NCI-H1092 (cell line): ENCODE measurements around the gene POLN.

Experiments used
- DNase-seq: peaks from one replicate; lab custom pipeline; 2025; lab: John Stamatoyannopoulos, UW

The POLN gene

GRCh38 chr4:2262145-2262943 lies 20.4 kb upstream of the POLN start:
- DNase-seq = peak; percentile 98

DNA sequence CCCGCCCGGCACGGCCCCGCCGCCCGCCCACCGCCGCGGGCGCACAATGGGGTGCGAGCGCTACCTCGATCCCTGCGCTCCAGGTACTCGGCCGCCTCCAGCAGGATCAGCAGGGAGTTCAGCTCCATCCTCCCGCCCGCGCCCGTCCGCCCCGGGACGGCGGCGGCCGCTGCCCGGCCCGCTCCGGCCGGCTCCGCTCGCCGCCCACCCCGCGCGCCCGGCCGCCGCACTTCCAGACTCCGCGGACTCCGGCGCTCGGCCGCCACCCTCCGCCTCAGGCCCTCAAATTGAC lies 19.9 kb upstream of the POLN start, which contains the start of gene MXD4:
MXD4 (minus strand) TSS at position 257 of the 292 bp plus-strand sequence; CDS start at position 128, 129 bp downstream.
- no peak for DNase-seq

GRCh38 chr4:2261110-2261852 lies 19.4 kb upstream of the POLN start:
- no peak for DNase-seq

- no peak for DNase-seq
These were observed 18.6 kb upstream of the POLN start for GRCh38 chr4:2260344-2261109.

DNA sequence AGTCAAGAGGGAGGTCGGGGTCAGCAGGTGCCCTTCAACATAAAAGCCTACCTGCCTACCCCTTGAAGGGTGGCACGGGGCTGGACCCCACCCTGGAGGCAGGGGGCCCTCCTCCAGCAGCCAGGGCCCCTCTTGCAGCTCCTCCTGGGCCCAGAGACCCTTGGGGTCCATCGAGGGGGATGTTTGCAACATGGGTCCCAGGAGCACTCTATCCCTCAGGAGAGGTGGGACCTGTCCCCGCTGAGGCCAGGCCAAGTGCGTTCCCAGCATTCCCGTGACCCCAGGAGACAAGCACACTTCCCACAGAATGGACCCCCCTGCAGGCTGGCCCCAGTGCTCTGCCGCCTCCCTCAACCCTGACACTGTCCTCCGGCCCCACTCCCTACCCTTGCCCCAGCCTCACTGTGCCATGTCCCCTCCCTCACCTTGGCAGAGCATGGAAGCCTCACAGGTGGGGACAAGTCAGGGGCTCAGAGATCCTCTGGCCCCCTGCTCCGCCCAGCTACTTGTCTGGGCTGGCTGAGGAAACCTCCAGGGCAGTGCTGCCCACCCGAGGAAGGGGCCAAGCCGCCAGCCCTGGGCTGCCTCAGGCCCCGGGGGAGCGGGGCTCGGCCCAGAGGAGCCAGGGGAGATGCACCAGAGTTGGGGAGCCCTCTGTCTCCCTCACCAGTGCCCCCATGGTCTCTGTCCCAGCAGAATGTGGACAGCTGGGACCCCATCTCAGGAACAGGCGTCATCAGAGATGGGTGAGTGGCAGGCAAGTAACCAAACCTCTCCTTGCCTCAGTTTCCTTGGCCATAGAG lies 17.8 kb upstream of the POLN start:
- no peak for DNase-seq

DNA sequence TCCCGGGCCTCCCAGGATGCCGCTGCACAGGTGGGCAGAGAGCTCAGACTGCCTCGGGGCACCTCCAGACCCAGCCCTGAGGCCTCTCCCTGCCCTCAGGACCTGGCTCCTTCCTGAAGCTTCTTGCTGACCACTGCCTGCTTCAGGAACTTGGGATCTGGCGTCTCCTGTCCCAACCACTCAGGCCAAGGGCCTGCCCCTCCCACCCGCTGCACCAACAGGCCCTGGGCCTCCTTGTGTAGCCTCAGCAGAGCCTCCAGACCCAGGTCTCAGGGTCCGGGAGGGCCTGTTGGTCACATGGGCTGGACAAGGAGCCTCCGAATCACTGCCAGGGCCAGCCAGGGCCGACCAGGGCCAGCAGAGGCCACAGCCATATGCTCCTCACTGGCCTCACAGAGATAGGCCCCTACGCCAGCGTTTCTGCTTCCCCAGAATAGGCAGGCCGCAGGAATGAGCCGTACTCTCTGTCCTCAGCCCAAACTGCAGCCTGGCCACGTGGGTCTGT lies 17.2 kb upstream of the POLN start:
- DNase-seq = no peak

DNA sequence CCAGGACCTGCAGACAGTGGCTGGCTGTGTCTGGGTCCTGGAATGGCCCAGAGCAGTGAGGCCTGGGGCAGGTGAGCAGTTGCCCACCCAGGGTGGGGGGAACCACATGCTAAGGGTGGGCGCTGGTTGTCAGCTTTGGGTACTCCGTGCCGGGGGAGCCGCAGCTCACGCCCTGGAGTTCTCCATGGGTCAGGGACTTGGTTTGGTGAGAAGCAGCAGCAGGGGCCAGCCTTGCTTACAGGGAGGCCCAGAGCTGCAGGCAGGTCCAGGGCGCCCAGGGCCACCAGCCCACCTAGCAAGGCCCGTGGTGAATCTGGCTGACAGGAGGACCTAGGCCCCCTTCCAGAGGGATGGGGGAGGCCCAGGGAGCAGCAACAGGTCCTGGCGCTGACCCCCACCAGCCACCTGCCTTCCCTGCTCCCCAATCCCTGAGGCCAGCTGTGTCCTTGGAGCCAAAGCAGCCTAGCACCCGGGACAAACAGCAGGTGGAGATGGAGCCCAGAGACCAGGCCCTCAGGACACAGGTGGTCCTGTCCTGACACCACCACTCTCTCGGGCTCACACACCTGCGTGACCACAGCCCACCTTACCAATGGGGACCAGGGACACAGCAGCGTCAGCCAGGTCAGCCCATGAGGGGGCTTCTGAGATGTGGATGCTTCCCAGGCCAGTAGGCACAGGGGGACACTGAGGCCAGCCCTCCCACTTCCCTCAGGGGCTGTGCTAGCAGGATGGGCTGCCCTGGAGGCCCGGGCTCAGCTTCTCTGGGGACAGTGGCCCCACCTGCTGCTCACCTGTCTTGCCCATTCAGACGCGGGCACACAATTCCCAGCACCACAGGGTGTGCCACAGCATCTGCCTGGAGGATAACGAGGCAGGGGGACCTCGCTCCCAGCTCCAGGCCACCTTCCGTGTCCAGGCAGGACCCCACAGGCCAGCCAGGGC lies 16.4 kb upstream of the POLN start:
- DNase-seq = no peak

DNA sequence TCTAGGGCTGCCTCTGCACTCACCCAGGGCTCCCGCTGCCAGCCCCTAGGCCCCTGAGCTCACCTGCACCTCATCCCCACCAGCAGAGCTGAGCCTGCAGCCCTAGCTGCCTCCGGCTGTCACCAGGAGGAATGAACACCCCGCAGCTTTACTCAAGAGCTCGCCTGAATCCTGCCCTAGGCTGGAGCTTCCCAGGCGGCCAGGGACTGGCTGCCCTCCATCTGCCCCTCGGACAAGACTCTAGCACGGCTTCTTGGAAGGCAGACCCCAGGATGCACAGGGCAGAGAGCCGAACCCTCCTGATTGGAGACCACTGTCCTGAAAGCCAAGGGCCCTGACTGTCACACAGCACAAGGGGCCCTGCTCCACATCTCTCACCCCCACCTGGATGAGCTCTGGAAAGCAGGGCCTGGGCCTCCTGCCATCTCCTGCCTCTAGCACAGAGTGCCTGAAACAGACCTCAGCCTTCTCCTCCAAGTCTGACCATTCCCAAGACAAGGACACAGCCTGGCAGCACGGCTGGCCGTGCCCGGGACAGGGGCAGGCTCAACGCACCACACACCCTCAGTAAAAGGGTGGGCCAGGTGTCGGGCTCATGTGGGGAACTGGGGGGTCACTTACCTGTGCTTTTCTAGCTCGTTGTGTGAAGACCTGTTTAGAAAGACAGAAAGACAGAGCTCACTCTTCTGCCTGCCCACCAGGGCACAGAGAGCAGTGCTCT lies 15.6 kb upstream of the POLN start:
- DNase-seq = no peak

GRCh38 chr4:2256781-2257191 lies 14.9 kb upstream of the POLN start:
- no peak for DNase-seq

DNA sequence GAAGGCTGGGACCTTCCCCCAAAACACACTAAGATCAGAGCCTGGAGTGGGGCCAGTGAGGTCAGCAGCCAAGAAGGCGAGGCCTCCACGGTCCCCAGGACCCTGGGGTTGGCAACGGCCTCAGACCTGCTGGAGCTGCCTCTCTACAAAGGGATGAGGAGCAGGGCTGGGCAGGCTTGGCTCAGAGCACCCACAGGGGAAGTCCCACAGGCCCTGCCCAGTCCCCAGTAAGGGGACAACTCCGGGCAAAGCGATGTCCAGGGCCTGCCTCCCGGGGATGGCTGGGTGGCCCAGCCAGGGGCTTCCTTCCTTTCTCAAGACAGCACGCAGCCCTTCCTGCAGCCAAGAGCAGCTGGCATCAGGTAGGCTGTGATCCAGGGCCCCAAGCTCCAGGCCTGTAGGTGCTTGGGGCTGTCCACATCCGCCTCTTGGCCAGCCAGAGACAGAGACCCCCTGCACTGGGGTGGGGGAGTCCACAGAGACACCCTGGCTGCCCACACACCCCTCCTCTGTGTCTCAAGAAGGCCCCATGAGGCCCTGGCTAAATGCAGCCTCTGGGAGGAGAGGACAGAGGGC lies 14.3 kb upstream of the POLN start:
- no peak for DNase-seq

- no peak for DNase-seq
These were observed 13.7 kb upstream of the POLN start for GRCh38 chr4:2255501-2256155.

DNA sequence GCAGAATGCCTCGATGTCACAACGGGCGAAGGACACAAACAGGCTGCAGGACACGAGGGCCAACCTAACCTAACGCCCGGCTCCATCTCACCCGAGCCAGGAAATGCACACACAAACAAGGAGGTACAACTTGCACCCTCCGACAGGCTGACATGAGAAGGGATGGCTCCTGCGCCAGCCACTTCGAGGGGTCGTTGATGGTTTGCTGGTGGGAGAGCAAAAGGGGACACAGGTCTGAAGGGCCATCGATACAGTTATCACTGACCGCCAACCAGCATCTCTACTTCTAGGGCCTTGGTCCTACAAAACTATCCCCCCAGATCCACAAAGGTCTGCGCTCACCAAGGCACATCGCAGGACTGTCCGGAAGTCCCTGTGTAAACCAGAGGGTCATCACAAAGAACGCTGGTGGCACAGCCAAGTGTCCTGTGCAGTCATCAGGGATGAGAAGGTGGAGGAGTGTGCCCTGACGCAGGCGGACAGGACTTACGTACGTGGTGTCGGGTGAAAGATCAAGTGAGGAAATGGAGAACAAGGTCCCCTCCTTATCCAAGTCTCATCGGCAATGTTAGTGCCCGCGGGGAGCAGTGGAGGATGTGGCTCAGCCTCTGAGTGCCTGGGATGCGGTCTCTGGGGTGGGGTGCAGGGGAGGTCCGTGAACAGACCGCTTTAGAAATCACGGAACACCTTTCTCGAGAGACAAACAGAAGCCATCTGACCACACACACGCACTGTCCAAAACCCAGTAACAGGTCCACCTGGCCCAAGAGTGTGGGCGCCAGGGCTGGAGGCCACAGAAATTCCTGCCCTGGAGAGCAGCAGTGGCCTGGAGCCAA lies 13.0 kb upstream of the POLN start:
- no peak for DNase-seq

DNA sequence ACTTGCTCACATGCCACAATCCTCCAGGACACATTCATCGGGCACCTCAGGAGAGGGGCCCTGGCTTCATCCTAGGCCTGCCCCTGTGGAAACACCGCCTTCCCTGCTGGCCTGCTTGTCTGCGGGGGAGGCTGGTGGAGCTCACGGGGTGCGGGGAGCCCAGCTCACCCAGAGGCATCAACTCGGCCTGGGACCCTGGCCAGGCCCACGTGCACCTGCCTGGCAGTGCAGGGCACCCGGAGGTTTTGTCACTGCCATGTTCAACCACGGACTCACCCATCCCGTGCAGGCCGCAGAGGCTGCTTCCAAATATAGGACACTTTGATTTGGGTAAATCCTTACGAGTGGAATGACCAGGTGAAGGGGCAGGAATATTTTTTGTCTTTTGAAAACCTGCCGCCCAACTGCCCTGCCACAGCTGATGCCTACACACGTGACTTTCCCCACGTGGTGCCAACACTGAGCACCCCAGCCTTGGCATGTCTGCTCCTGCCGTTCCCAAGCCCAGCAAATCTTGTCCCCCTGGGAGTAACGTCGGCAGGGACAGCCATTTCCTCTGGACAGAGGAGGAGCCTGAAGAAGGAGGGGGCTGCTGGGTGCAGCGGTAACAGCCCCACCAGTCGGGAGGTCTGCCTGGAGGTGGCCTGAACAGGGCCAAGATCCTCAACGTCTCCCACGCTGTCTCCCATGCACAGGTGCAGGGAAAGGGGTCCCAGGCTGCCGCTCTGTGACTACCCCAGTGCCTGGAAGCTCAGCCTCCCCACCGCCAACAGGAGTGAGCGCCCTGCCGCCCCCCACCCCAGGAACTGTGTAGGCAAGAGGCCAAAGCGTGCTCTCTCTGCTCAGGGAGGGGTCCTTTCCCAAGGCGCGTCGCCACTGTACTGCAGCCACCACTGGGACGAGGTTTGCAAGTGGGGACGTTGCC lies 11.5 kb upstream of the POLN start:
- DNase-seq = no peak

DNA sequence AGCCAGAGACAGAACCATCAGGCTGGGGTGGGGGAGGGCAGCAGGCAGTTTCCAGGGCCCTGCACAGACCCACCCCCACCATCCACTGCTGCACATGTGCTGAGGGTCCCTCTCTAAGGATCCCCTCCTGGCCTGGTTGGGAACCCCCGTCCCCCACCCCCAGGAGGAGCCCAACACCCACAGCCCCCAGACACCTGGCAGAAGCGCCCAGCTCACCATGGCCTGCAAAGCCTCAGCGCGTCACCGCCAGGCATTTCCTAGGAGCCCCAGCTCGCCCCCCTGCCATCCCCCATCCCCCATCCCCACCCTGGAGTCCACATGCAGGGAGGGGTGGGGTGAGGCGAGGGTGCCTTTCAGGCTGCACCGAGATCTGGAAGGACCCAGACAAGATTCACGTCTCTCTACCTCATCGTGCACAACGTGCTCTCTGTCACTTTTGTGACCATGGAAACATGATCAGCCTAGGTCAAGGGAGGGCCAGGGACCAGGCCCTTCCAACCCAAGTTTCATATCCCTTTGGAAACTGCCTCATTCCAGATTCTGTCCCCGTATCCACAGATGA lies 10.7 kb upstream of the POLN start:
- no peak for DNase-seq

DNA sequence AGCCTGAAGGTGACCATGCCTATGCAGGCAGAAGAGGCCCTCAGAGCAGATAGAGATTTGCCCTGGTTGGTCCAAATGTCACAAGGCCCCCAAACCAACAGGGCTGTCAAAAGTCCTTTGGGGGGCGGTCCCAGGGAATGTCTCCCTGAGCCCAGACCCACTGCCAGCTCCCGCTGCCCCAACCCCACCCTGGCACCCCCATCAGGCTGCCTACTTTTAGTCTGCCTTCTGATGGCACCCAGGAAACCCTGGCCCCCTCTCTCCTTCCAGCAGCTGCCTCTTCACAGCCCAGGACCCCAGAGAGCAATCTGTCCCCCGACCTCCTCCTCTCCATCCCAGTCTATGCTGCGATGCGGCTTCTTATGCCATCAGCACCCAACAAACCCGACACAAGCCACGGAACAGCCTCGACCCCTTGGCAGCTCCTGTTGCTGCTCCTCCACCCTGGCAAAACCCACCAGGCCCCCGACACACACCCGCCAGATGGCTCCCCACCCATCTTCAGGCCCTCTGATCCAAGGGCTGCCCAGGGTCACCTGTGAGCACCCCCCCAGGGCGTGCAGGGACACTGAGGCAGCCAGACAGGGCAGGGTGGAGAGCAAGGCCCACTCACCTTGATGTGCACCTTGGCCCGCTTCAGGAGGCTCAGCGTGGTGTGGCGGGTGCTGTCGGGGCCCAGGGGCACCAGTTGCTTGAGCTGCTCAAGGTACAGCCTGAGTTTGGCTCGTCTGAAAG lies 10.0 kb upstream of the POLN start:
- DNase-seq = no peak
